Mammary epithelial cell (primary cell): Measurements from ENCODE around the gene MYL4.
"Not testable (repeated sequence)": the region's sequence is repeated elsewhere in the genome, so short reads cannot be mapped to it uniquely, and the experiment has no call there.

Experiments used
- EZH2 ChIP-seq: IDR thresholded peaks from 2 replicates; pipeline ENCODE4 v1.6.1; 2012; ENCODE audit warnings: low read length, inconsistent platforms, borderline replicate concordance
- TF ChIP-seq, protein P1 (sequence below), 2 donors: IDR thresholded peaks in 1 of 2; conservative IDR thresholded peaks in 1 of 2; 2 replicates each; pipeline ENCODE4 v1.5.1; 2011 to 2012; ENCODE audit warnings: inconsistent platforms in 2 of 2, low read length in 2 of 2, mild to moderate bottlenecking in 2 of 2, control low read depth in 1 of 2, low read depth in 1 of 2; ENCODE audit not compliant: insufficient read depth in 1 of 2; ENCODE audit errors: extremely low read depth in 1 of 2

DNA sequence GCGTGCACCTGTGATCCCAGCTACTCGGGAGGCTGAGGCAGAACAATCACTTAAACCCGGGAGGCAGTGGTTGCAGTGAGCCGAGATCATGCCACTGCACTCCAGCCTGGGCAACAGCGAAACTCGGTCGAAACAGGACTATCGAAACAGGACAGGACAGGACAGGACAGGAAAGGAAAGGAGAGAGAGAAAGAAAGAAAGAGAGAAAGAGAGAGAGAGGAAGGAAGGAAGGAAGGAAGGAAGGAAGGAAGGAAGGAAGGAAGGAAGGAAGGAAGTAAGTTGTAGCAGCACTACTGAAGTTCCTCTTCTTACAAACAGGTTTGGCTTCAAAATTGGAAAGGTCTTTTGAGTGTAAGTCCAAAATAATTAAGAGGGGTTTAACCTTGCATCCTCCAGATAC is 34.3 kb upstream of the MYL4 start:
- TF ChIP-seq, protein P1, sequence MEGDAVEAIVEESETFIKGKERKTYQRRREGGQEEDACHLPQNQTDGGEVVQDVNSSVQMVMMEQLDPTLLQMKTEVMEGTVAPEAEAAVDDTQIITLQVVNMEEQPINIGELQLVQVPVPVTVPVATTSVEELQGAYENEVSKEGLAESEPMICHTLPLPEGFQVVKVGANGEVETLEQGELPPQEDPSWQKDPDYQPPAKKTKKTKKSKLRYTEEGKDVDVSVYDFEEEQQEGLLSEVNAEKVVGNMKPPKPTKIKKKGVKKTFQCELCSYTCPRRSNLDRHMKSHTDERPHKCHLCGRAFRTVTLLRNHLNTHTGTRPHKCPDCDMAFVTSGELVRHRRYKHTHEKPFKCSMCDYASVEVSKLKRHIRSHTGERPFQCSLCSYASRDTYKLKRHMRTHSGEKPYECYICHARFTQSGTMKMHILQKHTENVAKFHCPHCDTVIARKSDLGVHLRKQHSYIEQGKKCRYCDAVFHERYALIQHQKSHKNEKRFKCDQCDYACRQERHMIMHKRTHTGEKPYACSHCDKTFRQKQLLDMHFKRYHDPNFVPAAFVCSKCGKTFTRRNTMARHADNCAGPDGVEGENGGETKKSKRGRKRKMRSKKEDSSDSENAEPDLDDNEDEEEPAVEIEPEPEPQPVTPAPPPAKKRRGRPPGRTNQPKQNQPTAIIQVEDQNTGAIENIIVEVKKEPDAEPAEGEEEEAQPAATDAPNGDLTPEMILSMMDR (conservative IDR thresholded peaks at IDR 0.05 in 1 of 2, IDR thresholded peaks at IDR 0.05 in 1 of 2; ENCODE audit: extremely low read depth in 1 of 2, insufficient read depth in 1 of 2, low read depth in 1 of 2, low read length in 2 of 2): not testable (repeated sequence)
- not testable (repeated sequence) for TF ChIP-seq EZH2
